SH-SY5Y (cell line): ENCODE measurements around the gene ASPDH.

Source experiments
- GATA2 ChIP-seq: IDR thresholded peaks from 2 replicates; pipeline ENCODE4 v1.6.1; 2011; ENCODE audit warnings: mild to moderate bottlenecking, low read depth, low read length
- GATA3 ChIP-seq: IDR thresholded peaks from 2 replicates; pipeline ENCODE4 v1.6.1; 2011; ENCODE audit warnings: low read depth, mild to moderate bottlenecking, low read length, moderate library complexity

DNA sequence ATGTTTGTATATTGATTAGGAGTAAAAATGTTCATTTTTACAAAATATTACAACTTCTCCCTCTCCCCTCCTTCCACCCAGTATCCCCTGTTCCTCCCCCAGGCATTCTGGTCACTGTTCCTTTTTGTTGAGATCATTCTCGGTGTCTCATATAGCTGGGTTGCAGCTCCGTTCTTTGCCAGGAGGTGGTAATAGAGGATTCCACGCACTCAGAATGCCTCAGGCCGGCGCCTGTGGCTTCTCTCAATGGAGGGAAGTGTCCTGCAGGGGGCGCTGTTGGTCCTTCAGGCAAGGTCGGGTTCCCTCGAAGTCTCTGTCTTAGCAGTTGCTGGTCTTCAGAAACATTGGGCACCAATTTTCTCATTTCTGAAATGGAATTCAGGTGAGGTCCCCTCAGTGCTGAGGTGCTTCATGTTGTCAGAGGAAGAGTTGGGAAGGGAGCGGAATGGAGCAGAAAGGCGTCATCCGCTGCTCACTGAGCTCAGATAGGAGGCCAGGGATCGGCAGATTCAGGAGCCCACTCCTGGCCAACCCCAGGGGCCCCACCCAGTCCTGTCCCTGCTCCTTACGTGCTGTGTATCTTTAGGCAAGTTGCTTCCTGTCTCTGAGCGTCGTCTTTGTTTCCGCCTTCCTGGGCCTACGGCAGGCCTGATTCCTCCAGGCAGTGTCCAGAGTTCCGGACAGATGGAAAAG is 26.7 kb downstream of the ASPDH start:
- TF ChIP-seq GATA2: no peak
- no peak for TF ChIP-seq GATA3
